ENCODE results near the gene CDA.

Gene CDA

DNA sequence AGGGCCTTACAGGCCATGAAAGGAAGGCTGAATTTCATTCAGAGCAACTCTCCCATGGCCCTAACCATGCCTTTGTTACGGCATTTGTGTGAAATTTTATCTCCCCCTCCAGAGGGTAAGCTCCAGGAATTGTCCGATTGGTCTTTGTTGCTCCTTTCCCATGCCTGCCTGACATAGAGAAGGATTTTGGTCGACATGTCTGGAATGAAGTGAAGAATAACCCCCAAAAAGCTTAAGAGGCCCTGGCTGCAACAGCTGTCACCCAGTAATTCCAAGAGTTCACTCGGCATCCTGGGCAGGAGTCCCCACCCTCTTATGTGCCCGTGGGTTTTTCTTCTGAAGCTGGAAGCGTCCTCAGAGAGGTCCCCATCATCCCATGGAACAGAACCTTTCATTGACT, 20.6 kb downstream of the CDA start:
- H3K9ac ChIP-seq, result no peak overlapping the region
- H3K4me1 ChIP-seq, result peaks cover 0 to 15% (median 4%) of the 10 kb centered on the region in 10 experiments; a peak in 11 of 20 replicates
- no peak for TF ChIP-seq Cebpa-rat (IDR thresholded peaks at IDR 0.05)
- H3K4me3 ChIP-seq, result no peak overlapping the region
- no peak overlapping the region for H3K4me2 ChIP-seq
- H3K27ac ChIP-seq, result no peak overlapping the region
- no peaks in the 10 kb centered on the region for H3K9me3 ChIP-seq (replicated peaks in 1 of 11)
- no peaks in the 10 kb centered on the region; a peak in 1 of 22 replicates for H4K20me1 ChIP-seq
- H3K36me3 ChIP-seq, result no peaks in the 10 kb centered on the region
- H3K27me3 ChIP-seq, result no peaks in the 10 kb centered on the region

DNA sequence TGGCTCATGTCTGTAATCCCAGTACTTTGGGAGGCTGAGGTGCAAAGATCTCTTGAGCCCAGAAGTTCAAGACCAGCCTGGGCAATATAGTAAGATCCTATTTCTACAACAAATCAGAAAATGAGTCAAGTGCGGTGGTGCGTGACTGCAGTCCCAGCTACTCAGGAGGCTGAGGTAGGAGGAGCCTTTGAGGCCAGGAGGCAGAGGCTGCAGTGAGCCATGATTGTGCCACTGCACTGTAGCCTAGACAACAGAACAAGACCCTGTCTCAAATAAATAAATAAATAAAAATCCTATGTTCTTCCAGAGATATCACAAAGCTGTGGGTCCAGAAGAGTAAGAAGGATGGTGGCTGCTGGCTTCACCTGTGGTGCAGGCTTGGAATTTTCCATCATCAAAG, 22.1 kb downstream of the CDA start:
- Histone ChIP-seq H3K36me3 (no peaks in the 10 kb centered on the region), H3K4me1 (peaks cover 0 to 8% (median 0%) of the 10 kb centered on the region in 10 experiments; a peak in 3 of 20 replicates), H3K27ac (no peak overlapping the region)

DNA sequence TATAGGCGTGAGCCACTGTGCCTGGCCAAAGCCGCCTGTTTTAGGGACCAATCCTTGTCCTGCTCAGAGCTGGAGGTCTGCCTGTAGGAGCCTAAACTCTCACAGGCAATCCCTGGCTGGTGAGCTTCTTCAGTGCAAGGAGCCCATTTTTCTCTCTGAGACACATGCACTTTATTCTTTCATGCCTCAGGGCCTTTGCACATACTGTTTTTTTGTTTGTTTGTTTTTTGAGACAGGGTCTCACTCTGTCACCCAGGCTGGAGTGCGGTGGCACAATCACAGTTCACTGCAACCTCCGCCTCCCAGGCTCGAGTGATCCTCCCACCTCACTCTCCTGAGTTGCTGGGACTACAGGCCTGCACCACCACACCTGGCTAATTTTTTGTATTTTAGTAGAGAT, 22.8 kb downstream of the CDA start:
- H3K9ac ChIP-seq, result no peak overlapping the region
- H4K20me1 ChIP-seq, result no peaks in the 10 kb centered on the region; a peak in 1 of 22 replicates
- H3K4me1 ChIP-seq, result peaks cover 0 to 8% (median 0%) of the 10 kb centered on the region in 10 experiments; a peak in 3 of 20 replicates
- H3K4me3 ChIP-seq, result no peak overlapping the region
- H3K27ac ChIP-seq, result no peak overlapping the region
- no peaks in the 10 kb centered on the region for H3K36me3 ChIP-seq
- no peak overlapping the region for H3K4me2 ChIP-seq
- H3K9me3 ChIP-seq (replicated peaks in 1 of 11), result no peaks in the 10 kb centered on the region
- no peak for TF ChIP-seq Cebpa-rat (IDR thresholded peaks at IDR 0.05)
- H3K27me3 ChIP-seq, result no peaks in the 10 kb centered on the region

More for the DNA sequence above, 22.1 kb downstream of the CDA start:
- Histone ChIP-seq H3K9me3 (replicated peaks in 1 of 11) (no peaks in the 10 kb centered on the region), H3K4me2 (no peak overlapping the region), H3K27me3 (no peaks in the 10 kb centered on the region), H3K9ac (no peak overlapping the region), H4K20me1 (no peaks in the 10 kb centered on the region; a peak in 1 of 22 replicates), H3K4me3 (no peak overlapping the region)
- TF ChIP-seq Cebpa-rat (IDR thresholded peaks at IDR 0.05), result no peak

DNA sequence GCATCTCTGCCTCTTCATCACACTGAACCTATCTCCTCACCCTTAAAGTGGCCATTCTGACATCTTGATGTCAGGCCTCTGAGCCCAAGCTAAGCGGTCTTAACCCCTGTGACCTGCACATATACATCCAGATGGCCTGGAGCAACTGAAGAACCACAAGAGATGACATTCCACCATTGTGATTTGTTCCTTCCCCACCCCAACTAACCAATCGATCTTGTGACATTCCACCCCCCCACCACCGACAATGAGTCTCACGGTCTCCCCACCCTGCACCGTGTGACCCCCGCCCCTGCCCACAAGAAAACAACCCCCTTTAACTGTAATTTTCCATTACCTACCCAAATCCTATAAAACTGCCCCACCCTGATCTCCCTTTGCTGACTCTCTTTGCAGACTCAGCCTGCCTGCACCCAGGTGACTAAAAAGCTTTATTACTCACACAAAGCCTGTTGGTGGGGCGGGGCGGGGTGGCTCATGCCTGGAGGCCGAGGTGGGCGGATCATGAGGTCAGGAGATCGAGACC, 23.4 kb downstream of the CDA start:
- Histone ChIP-seq H3K9me3 (replicated peaks in 1 of 11) (no peaks in the 10 kb centered on the region), H3K9ac (no peak overlapping the region), H3K27me3 (no peaks in the 10 kb centered on the region), H3K36me3 (no peaks in the 10 kb centered on the region), H3K27ac (no peak overlapping the region), H3K4me3 (no peak overlapping the region), H3K4me2 (no peak overlapping the region), H3K4me1 (peaks cover 0 to 8% (median 0%) of the 10 kb centered on the region in 10 experiments; a peak in 3 of 20 replicates), H4K20me1 (no peaks in the 10 kb centered on the region; a peak in 1 of 22 replicates)
- TF ChIP-seq Cebpa-rat (IDR thresholded peaks at IDR 0.05), result no peak

DNA sequence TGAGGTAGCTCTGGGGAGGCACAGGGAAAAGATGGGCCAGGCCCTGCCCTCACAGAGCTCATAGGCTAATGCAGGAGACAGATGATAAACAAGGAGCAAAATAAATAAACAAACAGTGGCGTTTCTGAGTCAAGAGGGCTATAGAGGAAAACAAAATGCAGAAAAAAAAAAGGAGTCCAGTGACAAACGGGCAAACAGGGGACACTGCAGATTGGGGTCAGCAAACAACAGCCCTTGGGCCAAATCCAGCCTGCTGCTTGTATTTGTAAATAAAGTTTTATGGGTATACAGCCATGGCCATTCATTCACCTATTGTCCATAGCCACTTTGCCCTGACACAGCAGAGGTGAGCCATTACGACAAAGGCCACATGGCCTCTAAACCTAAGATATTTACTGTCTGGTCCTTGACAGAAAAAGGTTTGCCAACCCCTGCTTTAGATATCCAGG, 25.3 kb downstream of the CDA start:
- H3K36me3 ChIP-seq, result no peaks in the 10 kb centered on the region
- no peak for TF ChIP-seq Cebpa-rat (IDR thresholded peaks at IDR 0.05)

DNA sequence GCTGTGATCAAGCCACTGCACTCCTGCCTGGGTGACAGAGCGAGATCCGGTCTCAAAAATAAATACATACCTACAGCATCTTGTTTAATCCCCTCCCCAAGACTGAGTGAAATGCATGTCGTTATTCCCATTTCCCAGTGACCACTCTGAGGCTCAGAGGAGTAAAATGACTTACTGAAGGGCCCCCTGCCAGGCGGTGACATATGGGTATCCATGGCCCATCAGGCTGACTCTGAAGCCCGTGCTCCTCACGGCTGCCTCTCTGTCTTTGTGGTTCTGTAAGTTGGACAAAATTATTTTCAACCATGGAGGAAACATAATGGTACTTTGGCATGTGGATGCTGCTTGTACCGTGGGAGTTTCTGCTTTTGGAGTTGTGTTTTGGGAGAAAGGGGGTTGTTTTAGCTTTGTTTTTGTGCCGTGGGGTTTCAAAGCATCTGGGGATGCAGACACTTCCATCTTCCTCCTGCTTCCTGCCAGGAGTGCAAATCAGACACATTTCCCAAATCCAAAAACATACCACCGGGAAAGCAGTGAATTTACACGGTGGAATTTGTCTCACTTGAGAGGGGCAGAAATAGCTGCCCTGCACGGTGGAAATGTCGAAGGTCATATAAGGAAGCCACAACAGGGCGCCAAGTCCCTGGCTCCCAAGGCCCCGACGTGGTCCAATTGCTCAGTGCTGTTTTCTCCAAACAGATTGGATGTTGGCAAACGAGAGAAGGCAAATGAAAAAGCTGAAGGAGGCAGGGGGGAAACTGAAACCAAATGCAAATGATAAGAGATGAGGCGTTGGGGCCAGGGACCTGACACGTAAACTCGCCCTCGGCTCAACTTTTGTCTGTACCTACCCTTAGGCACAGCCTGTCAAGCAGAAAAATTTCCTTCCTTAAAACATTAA, 27.3 kb downstream of the CDA start:
- H3K9me3 ChIP-seq (replicated peaks in 1 of 11), result no peaks in the 10 kb centered on the region
- TF ChIP-seq Cebpa-rat (IDR thresholded peaks at IDR 0.05), result no peak
- H3K27me3 ChIP-seq, result no peaks in the 10 kb centered on the region
- no peaks in the 10 kb centered on the region for H3K36me3 ChIP-seq
- no peak overlapping the region for H3K27ac ChIP-seq
- peaks cover 0 to 8% (median 0%) of the 10 kb centered on the region in 10 experiments; a peak in 3 of 20 replicates for H3K4me1 ChIP-seq
- H3K4me3 ChIP-seq, result no peak overlapping the region
- no peak overlapping the region for H3K4me2 ChIP-seq
- H4K20me1 ChIP-seq, result no peaks in the 10 kb centered on the region
- H3K9ac ChIP-seq, result no peak overlapping the region

More for the DNA sequence above, 25.3 kb downstream of the CDA start:
- H3K4me3 ChIP-seq, result no peak overlapping the region
- H3K9ac ChIP-seq, result no peak overlapping the region
- no peaks in the 10 kb centered on the region for H4K20me1 ChIP-seq
- H3K27me3 ChIP-seq, result no peaks in the 10 kb centered on the region
- peaks cover 0 to 8% (median 0%) of the 10 kb centered on the region in 10 experiments; a peak in 3 of 20 replicates for H3K4me1 ChIP-seq
- H3K27ac ChIP-seq, result no peak overlapping the region
- peak overlapping the region in 1 of 11 experiments; percentile 29; a peak in 1 of 22 replicates for H3K4me2 ChIP-seq
- H3K9me3 ChIP-seq (replicated peaks in 1 of 11), result no peaks in the 10 kb centered on the region

DNA sequence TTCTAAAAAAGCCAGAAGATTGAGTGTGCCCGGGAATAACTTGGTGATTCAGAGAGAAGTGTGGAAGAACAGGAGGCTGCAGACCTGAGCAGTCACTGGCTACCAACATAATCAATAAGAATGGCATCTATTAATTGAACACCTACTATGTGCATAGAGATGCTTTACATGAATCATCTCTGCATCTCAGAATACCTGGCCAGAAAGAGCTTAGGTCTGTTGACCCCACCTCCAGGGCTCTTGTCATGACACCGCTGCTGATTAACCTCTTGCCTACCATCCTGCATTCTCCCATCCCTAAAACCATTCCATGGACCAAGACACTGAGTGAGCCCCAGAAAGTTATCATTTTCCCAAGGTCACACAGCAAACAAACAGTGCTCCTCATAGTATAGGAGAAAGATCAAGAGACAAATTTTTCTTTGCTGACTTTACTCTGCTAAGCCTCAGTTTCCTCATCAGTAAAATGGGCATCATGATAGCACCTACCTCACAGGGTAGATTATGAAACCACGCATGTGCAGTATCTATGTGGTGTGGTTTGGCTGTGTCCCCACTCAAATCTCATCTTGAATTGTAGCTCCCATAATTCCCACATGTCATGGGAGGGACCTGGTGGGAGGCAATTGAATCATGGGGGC, 28.1 kb downstream of the CDA start:
- Histone ChIP-seq H3K4me1 (peaks cover 0 to 8% (median 0%) of the 10 kb centered on the region in 10 experiments; a peak in 3 of 20 replicates), H3K9me3 (replicated peaks in 1 of 11) (no peaks in the 10 kb centered on the region), H3K36me3 (no peaks in the 10 kb centered on the region), H3K4me2 (no peak overlapping the region), H3K27ac (no peak overlapping the region), H3K4me3 (no peak overlapping the region), H3K9ac (no peak overlapping the region), H3K27me3 (no peaks in the 10 kb centered on the region), H4K20me1 (no peaks in the 10 kb centered on the region)
- TF ChIP-seq Cebpa-rat (IDR thresholded peaks at IDR 0.05), result no peak

DNA sequence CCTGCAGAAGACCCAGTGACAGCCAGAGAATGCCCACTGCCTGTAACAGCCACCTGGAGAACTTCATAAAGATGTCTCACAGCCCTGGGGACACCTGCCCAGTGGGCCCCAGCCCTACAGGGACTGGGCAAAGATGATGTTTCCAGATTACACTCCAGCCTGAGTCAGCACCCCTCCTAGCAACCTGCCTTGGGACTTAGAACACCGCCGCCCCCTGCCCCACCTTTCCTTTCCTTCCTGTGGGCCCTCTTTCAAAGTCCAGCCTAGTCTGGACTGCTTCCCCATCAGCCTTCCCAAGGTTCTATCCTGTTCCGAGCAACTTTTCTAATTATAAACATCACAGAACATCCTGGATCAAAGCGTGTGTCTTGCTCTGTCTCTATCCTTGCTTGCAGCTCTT, 29.7 kb downstream of the CDA start:
- H3K27me3 ChIP-seq, result no peaks in the 10 kb centered on the region
- no peak overlapping the region for H3K27ac ChIP-seq
- H3K4me1 ChIP-seq, result peaks cover 0 to 4% (median 0%) of the 10 kb centered on the region in 10 experiments; a peak in 3 of 20 replicates
- no peak overlapping the region for H3K4me3 ChIP-seq
- H3K36me3 ChIP-seq, result no peaks in the 10 kb centered on the region
- TF ChIP-seq Cebpa-rat (IDR thresholded peaks at IDR 0.05), result no peak
- H3K9me3 ChIP-seq (replicated peaks in 1 of 11), result no peaks in the 10 kb centered on the region
- no peaks in the 10 kb centered on the region for H4K20me1 ChIP-seq
- no peak overlapping the region for H3K9ac ChIP-seq
- H3K4me2 ChIP-seq, result no peak overlapping the region

DNA sequence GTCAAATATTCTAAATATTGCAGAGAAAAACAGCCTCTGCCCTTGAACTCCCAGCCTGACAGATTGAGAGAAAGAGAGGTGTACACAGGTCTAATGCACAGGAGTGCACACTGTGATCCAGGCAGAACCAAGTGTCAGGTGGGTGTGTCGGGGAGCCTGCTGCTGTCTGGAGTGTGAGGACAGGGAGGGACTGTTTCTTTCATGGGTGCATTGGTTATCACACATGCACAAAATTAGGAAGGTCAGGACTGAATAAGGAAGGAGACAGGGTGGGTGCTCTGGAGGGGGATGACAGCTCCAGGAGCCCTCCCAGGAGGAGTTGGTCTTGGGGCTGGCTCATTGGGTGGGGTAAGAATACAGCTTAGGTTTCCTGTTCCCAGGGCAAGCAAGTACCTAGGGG, 31.1 kb downstream of the CDA start:
- H3K4me3 ChIP-seq, result no peak overlapping the region
- no peaks in the 10 kb centered on the region for H3K36me3 ChIP-seq
- H3K27ac ChIP-seq, result no peak overlapping the region
- no peak overlapping the region for H3K4me2 ChIP-seq
- no peaks in the 10 kb centered on the region for H4K20me1 ChIP-seq
- H3K4me1 ChIP-seq, result no peaks in the 10 kb centered on the region
- no peaks in the 10 kb centered on the region for H3K27me3 ChIP-seq
- no peak overlapping the region for H3K9ac ChIP-seq
- no peak for TF ChIP-seq Cebpa-rat (IDR thresholded peaks at IDR 0.05)
- no peaks in the 10 kb centered on the region for H3K9me3 ChIP-seq (replicated peaks in 1 of 11)
